GM20000 (cell line): ENCODE measurements around the gene XPNPEP3.

Experiments
- DNase-seq: peaks from one replicate; pipeline ENCODE4 v3.0.0; 2012; ENCODE audit warnings: low spot score
- TF ChIP-seq, protein P1 (sequence below): IDR thresholded peaks from 2 replicates; pipeline ENCODE4 v1.5.1; 2012; ENCODE audit warnings: mild to moderate bottlenecking, control low read depth; ENCODE audit errors: extremely low read depth, missing control alignments

XPNPEP3 gene

DNA sequence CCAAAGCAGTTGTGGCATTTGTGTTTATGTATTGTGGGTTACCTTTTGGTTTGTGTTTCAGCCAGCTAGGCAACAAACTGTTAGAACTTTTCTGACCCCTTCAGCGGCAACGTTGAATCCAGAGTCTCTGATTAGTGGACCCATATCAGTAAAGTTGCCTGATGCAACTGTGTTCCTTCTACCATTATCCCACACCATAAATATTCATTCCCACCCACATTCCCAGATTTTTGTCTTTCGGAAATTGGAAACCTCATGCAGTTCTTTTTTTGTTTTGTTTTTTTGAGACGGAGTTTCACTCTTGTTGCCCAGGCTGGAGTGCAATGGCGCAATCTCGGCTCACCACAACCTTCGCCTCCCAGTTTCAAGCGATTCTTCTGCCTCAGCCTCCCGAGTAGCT lies 63.6 kb downstream of the XPNPEP3 start:
- TF ChIP-seq, protein P1, sequence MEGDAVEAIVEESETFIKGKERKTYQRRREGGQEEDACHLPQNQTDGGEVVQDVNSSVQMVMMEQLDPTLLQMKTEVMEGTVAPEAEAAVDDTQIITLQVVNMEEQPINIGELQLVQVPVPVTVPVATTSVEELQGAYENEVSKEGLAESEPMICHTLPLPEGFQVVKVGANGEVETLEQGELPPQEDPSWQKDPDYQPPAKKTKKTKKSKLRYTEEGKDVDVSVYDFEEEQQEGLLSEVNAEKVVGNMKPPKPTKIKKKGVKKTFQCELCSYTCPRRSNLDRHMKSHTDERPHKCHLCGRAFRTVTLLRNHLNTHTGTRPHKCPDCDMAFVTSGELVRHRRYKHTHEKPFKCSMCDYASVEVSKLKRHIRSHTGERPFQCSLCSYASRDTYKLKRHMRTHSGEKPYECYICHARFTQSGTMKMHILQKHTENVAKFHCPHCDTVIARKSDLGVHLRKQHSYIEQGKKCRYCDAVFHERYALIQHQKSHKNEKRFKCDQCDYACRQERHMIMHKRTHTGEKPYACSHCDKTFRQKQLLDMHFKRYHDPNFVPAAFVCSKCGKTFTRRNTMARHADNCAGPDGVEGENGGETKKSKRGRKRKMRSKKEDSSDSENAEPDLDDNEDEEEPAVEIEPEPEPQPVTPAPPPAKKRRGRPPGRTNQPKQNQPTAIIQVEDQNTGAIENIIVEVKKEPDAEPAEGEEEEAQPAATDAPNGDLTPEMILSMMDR = no peak
- DNase-seq = no peak

DNA sequence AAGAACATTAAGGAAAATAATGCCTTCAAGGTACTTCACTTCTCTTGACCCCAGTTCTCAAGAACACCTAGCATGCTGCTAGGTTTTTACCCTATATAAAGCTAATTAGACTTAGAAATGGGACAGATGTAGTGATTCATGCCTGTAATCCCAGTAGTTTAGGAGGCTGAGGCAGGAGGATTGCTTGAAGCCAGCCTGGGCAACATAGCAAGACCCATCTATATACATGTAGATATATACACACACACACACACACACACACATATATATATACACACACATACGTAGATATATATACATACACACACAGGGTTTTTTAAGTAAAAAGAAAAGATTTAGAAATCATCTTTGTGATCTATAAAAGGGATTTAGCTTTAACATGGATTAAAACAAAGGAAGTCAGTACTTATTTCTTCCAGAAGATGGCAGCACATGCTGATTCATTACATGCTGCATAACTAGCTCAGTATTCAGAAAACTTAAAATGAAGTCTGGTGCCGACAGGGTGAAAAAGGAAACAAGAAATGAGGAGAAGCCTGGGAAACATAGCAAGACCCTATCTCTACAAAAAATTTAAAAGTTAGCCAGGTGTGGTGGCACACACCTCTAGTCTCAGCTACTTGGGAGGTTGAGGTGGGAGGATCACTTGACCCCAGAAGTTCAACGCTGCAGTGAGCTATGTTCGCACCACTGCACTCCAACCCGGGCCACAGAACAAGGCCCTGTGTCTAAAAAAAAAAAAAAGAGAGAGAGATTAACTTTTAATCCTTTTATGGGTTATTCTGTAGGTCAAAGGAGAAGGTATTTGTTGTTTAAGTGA lies 65.7 kb downstream of the XPNPEP3 start:
- peak; percentile 52 for DNase-seq
- TF ChIP-seq, protein P1 = peak; percentile 26

DNA sequence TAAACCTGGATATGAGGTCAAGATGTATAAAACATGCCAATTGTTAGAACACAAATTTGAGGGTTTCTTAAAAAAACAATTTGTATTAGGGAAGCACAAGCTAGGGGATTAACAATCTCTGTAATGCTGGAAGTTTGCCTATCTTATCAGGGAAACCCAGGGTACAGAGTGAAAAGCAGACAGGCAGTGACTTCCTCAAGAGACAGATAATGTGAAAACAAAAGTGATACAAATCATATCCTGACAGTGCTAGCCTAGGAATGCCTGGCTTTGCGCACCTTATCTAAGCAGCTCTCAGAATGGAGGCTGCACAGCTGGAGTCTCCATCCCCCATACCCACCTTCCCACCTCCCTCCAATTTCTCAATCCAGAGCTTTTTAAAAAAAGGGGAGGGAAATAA lies 71.7 kb downstream of the XPNPEP3 start:
- TF ChIP-seq, protein P1 = no peak
- no peak for DNase-seq

DNA sequence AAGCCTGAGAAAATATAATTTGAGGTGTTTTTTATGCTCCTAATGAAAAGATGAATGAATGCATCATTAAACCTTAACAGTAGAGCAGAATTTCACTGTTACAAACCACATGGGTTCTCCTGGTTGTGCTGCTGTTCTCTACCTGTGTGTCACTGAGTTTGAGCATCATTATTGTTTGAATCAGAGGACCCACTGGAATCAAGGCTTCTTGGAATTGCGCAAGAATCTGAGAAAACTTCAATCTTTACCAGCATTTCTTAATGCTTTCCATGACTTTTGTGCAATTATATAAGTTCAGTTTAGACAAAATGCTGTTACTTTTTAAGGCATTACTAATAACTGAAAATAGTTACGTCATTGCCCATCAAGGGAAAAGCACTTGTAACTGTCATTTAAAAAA lies 75.4 kb downstream of the XPNPEP3 start:
- TF ChIP-seq, protein P1 = no peak
- DNase-seq = no peak

DNA sequence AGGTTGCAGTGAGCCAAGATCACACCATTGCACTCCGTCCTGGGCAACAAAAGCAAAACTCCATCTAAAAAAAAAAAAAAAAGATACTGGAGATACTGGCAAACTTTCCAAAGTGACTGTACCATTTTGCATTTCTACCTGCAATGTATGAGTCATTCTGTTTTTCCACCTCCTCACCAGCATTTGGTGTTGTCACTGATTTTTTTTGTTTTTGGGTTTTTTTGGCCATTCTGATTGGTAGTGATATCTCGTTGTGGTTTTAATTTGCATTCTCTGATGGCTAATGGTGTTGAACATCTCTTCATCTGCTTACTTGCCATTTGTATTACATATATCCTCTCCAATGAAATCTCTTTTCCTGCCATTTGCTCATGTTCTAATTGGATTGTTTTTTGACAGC lies 82.3 kb downstream of the XPNPEP3 start:
- TF ChIP-seq, protein P1 = no peak
- DNase-seq = no peak

DNA sequence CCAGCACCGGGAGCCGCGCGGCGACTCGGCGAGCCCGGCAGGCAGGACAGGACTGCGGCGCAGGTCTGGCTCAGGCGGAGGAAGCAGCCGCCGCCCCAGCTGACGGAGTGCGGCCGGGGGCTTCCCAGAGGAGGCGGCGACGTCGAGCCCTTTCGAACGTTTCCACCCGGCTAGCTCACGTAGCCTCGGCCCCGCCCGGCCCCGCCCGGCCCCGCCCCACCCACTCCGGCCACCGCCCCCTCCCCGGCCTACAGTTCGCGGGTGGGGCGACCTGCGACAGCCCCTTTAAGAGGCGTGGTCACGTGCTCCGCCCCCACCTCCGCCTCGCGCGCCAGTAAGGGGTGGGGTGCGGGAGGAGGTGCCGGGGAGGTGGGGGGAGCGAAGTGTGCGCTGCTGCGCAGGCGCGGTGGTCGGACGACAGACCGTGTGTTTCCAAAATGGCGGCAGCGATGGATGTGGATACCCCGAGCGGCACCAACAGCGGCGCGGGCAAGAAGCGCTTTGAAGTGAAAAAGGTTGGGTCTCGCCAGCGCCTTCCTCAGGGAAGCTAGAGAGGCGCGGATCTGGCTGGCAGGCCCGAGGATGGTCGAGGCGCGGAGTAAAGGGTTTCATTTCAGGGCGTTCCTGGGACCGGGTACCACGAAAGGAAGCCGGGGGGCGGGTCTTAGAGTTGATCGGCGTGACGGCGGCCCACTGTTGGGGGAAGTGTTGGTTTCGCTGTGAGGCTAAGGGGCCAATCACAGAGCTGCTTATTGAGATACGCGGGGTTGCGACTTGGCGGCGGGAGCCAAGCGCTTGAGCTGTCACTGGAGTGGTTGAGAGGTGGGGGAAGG lies 94.2 kb downstream of the XPNPEP3 start, which contains the start of gene RBX1:
Gene RBX1, plus strand, starts transcription at position 417 of the 833 bp plus-strand sequence. Its CDS starts 21 bp downstream, at position 438.
- DNase-seq = peak; percentile 96
- TF ChIP-seq, protein P1 = no peak
